ENCODE measurements around the gene PDE6C.

GRCh38 chr10:93680412-93681047 lies 68.2 kb downstream of the PDE6C start:
- TF ChIP-seq CTCF (IDR thresholded peaks at IDR 0.05) (peak in 3 of 6 experiments; percentile 21 to 56 (median 22)), POLR2A (IDR thresholded peaks at IDR 0.05) (no peak)

All from esophagus squamous epithelium (tissue), 4 donors.